ENCODE results near the gene PIGW.
A peak's percentile ranks its signal among the peaks of the same experiment; 100 is the strongest.

PIGW gene

DNA sequence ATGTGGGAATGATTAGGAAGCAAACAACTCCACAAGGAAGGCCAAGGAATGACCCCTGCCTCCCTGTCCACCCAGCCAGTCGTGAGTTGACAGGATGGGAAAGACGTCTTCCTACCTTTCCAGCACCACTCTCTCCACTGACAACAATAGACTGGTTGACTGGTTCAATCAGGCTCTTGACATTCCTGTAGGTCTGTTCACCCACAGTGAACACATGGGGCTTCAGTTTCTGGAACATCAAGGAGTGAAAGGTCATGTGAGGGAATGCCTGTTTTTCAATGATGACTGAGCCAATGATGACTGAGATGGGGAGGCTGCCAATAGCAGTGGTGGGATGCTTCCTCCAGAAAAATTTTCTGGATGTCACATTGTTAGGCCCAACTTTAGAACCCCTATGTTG, 9.7 kb upstream of the PIGW start:
- Histone ChIP-seq H3K4me1 (ENCODE audit: control insufficient read depth in 1 of 2, insufficient read depth in 2 of 2, low read length in 2 of 2) (no peaks in the 10 kb centered on the region), H3K4me3 (ENCODE audit: low read depth in 1 of 2, low read length in 2 of 2) (no peak overlapping the region), H3K9ac (ENCODE audit: low read depth in 1 of 2, low read length in 2 of 2) (no peak overlapping the region), H3K27me3 (ENCODE audit: control insufficient read depth in 1 of 2, insufficient read depth in 2 of 2, low read length in 2 of 2) (no peaks in the 10 kb centered on the region), H3K9me3 (ENCODE audit: control insufficient read depth in 1 of 2, low read length in 2 of 2) (no peaks in the 10 kb centered on the region), H3K36me3 (ENCODE audit: control insufficient read depth in 1 of 2, insufficient read depth in 2 of 2, low read length in 2 of 2) (peaks cover 31 to 60% of the 10 kb centered on the region in 2 donors), H3K27ac (ENCODE audit: low read depth, low read length) (no peak overlapping the region)

DNA sequence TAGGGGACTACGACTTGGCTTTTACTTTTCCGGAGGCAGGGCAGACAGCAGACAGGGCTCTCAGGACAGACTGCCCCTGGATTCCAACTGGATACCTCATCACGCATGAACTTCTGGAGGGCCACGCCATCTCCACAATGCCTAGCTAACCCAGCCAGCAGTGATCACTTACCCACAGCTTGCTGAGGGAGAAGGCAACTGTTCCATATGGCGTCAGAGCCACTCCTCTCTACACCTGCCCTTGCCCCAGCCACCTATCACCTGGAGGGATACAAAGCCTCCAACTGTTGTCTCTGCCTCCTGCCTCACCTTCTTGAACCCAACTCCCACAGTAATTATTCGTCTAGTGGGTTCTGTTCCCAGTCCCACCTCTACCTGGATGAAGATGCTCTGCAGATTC, 8.9 kb upstream of the PIGW start:
- no peaks in the 10 kb centered on the region for H3K27me3 ChIP-seq (ENCODE audit: control insufficient read depth in 1 of 2, insufficient read depth in 2 of 2, low read length in 2 of 2)
- H3K9me3 ChIP-seq (ENCODE audit: control insufficient read depth in 1 of 2, low read length in 2 of 2): no peaks in the 10 kb centered on the region
- H3K4me1 ChIP-seq (ENCODE audit: control insufficient read depth in 1 of 2, insufficient read depth in 2 of 2, low read length in 2 of 2): no peaks in the 10 kb centered on the region
- no peak overlapping the region for H3K4me3 ChIP-seq (ENCODE audit: low read depth in 1 of 2, low read length in 2 of 2)
- H3K36me3 ChIP-seq (ENCODE audit: control insufficient read depth in 1 of 2, insufficient read depth in 2 of 2, low read length in 2 of 2): peaks cover 31 to 54% of the 10 kb centered on the region in 2 donors
- no peak overlapping the region for H3K9ac ChIP-seq (ENCODE audit: low read depth in 1 of 2, low read length in 2 of 2)
- no peak overlapping the region for H3K27ac ChIP-seq (ENCODE audit: low read depth, low read length)

DNA sequence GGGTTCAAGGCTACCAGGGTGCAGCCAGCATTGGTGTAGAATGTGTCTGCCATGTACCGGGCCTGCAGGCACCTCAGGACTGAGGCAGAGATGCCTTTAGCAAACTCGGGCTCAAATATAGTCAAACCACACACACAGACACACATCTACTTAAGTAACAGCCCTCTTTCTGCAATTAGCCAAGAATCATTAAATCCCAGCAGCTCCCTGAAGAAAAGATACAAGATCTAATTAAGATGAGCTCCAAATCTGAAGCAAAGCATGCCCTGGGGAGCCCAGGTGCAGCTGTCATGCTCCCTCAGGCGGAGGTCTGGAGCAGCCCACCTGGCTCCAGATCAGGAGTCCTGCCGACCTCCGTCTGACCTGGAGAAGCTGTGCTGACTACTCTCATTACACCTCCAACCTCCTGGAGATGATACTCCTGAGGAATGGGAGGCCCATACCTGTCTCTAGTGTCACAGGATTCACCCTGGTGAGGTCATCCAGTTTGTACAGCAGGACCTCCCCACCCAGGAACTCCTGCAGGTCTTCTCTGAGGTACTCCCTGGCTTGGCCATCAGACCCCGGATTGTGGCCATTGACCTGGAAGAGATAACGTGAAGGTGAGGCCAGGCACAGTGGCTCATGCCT, 7.1 kb upstream of the PIGW start:
- H3K4me1 ChIP-seq (ENCODE audit: control insufficient read depth in 1 of 2, insufficient read depth in 2 of 2, low read length in 2 of 2): no peaks in the 10 kb centered on the region
- H3K9ac ChIP-seq (ENCODE audit: low read depth in 1 of 2, low read length in 2 of 2): no peak overlapping the region
- no peaks in the 10 kb centered on the region for H3K9me3 ChIP-seq (ENCODE audit: control insufficient read depth in 1 of 2, low read length in 2 of 2)
- H3K36me3 ChIP-seq (ENCODE audit: control insufficient read depth in 1 of 2, insufficient read depth in 2 of 2, low read length in 2 of 2): peaks cover 38 to 67% of the 10 kb centered on the region in 2 donors
- no peak overlapping the region for H3K27ac ChIP-seq (ENCODE audit: low read depth, low read length)
- H3K4me3 ChIP-seq (ENCODE audit: low read depth in 1 of 2, low read length in 2 of 2): no peak overlapping the region
- H3K27me3 ChIP-seq (ENCODE audit: control insufficient read depth in 1 of 2, insufficient read depth in 2 of 2, low read length in 2 of 2): no peaks in the 10 kb centered on the region

DNA sequence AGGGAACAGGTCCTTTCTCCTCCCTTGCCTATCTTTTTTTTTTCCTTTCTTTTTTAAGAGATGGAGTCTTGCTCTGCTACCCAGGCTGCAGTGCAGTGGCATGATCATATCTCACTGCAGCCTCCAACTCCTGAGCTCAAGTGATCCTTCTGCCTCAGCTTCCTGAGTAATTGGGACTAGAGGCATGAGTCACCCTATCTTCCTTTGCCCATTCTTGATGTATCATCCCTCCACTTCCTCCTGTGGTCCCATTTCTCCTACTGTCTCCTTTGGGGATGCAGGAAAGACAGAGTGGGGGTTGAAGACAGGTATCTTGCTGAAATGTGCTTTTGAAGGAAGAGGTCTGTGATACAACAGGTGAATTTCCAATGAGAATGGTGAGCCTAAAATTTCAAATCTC, 5.7 kb upstream of the PIGW start:
- Histone ChIP-seq H3K27ac (ENCODE audit: low read depth, low read length) (no peak overlapping the region), H3K27me3 (ENCODE audit: control insufficient read depth in 1 of 2, insufficient read depth in 2 of 2, low read length in 2 of 2) (no peaks in the 10 kb centered on the region), H3K4me1 (ENCODE audit: control insufficient read depth in 1 of 2, insufficient read depth in 2 of 2, low read length in 2 of 2) (peaks cover 0 to 9% of the 10 kb centered on the region in 2 donors), H3K36me3 (ENCODE audit: control insufficient read depth in 1 of 2, insufficient read depth in 2 of 2, low read length in 2 of 2) (peaks cover 41 to 67% of the 10 kb centered on the region in 2 donors), H3K9ac (ENCODE audit: low read depth in 1 of 2, low read length in 2 of 2) (no peak overlapping the region), H3K9me3 (ENCODE audit: control insufficient read depth in 1 of 2, low read length in 2 of 2) (no peaks in the 10 kb centered on the region), H3K4me3 (ENCODE audit: low read depth in 1 of 2, low read length in 2 of 2) (no peak overlapping the region)

DNA sequence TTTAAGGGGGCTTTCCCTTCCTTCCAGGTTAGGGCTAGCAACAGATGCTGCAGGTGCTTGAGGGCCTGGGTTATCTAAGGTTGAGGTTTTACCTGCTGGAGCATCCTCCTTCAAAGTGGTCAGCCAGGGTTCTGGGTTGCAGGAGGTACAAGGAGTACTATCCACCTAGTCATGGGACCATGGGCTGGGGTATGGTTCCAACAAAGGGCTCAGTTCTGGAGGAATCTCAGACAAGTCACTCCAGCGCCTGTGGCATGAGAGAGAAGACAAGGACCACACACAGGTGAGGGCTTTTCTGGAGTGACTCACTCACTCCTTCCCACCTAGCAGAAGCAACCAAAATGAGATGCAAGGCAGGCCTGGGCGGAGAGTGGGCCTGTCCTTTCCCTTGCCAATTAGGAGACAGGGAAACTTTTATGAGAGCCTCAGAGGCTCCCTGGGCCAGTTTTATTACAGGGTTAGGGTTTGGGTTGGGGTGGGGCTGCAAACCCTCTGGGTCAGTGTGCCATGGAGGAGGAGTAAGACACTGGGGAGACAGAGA, 2.3 kb upstream of the PIGW start:
- Histone ChIP-seq H3K9me3 (ENCODE audit: control insufficient read depth in 1 of 2, low read length in 2 of 2) (no peaks in the 10 kb centered on the region), H3K4me3 (ENCODE audit: low read depth in 1 of 2, low read length in 2 of 2) (no peak overlapping the region), H3K36me3 (ENCODE audit: control insufficient read depth in 1 of 2, insufficient read depth in 2 of 2, low read length in 2 of 2) (peaks cover 20 to 43% of the 10 kb centered on the region in 2 donors), H3K27me3 (ENCODE audit: control insufficient read depth in 1 of 2, insufficient read depth in 2 of 2, low read length in 2 of 2) (no peaks in the 10 kb centered on the region), H3K27ac (ENCODE audit: low read depth, low read length) (no peak overlapping the region), H3K9ac (ENCODE audit: low read depth in 1 of 2, low read length in 2 of 2) (no peak overlapping the region), H3K4me1 (ENCODE audit: control insufficient read depth in 1 of 2, insufficient read depth in 2 of 2, low read length in 2 of 2) (peaks cover 5 to 15% of the 10 kb centered on the region in 2 donors)

DNA sequence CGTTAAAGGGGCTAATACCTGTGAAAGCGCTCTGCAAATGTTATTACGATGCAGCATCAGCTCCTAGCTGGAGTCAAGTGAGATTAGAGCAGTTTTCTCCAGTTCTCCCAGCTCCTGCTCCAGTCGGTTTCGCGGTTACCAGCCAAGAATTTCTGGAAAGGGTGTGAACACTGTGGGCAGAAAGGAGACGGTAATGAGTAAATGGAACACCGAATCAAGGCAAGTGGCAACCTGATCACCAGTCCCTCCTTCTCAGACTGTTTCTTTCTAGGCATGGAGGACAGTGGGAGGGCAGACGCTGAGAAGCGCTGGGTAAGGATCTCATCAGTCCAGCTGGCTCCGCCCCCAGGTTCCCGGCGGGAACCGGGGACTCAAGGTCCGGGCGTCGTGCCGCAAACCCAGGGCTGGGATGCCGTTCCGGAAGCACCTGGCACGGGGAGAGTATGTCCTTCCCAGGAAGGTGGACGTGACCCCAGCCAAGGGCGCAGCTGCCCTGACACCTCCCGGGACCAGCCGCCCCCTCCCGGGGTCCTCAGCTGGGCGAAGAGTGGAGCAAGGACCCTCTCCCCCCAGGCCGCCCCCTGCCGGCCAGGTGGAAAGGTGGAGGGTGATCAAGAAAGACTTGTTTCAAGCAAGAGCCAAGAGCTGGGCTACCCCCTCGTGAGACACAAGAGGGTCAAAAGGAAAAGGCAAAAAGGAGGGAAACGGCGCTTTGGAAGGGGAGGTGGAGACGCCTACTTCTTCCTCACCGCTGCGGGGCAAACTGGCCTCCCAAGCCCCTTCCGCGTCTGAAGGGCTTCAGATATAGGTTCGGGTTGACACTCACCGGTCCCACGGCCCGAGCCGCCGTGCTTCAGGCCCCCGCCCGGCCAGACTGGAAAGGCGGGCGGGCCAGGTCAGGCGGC, 600 bp upstream of the PIGW start:
- Histone ChIP-seq H3K27me3 (ENCODE audit: control insufficient read depth in 1 of 2, insufficient read depth in 2 of 2, low read length in 2 of 2) (no peaks in the 10 kb centered on the region), H3K9me3 (ENCODE audit: control insufficient read depth in 1 of 2, low read length in 2 of 2) (no peaks in the 10 kb centered on the region), H3K9ac (ENCODE audit: low read depth in 1 of 2, low read length in 2 of 2) (peak overlapping the region; percentile 89 to 96), H3K4me3 (ENCODE audit: low read depth in 1 of 2, low read length in 2 of 2) (peak overlapping the region; percentile 85 to 98), H3K27ac (ENCODE audit: low read depth, low read length) (peak overlapping the region; percentile 97), H3K4me1 (ENCODE audit: control insufficient read depth in 1 of 2, insufficient read depth in 2 of 2, low read length in 2 of 2) (peaks cover 5 to 15% of the 10 kb centered on the region in 2 donors), H3K36me3 (ENCODE audit: control insufficient read depth in 1 of 2, insufficient read depth in 2 of 2, low read length in 2 of 2) (peaks cover 16 to 34% of the 10 kb centered on the region in 2 donors)

DNA sequence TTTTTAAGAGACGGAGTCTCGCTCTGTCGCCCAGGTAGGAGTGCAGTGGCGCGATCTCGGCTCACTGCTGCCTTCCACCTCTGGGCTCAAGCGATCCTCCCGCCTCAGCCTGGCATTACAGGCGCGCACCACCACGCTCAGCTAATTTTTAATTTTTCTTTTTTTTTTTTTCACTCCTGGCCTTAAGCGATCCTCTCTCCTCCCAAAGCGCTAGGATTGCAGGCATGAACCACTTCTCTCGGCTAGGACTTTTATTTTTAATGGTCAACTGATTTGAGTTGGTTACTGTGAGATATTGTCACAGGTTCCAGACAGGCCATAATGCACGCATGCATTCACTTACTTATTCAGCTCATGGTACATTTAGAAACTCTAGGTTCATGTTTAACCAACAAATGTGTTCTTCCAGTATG, 888 bp downstream of the PIGW start:
- H3K4me3 ChIP-seq (ENCODE audit: low read depth in 1 of 2, low read length in 2 of 2): peak overlapping the region; percentile 85 to 98
- H3K36me3 ChIP-seq (ENCODE audit: control insufficient read depth in 1 of 2, insufficient read depth in 2 of 2, low read length in 2 of 2): peaks cover 16 to 30% of the 10 kb centered on the region in 2 donors
- no peaks in the 10 kb centered on the region for H3K27me3 ChIP-seq (ENCODE audit: control insufficient read depth in 1 of 2, insufficient read depth in 2 of 2, low read length in 2 of 2)
- no peak overlapping the region for H3K27ac ChIP-seq (ENCODE audit: low read depth, low read length)
- H3K9ac ChIP-seq (ENCODE audit: low read depth in 1 of 2, low read length in 2 of 2): peak overlapping the region; percentile 89 to 96
- H3K4me1 ChIP-seq (ENCODE audit: control insufficient read depth in 1 of 2, insufficient read depth in 2 of 2, low read length in 2 of 2): peaks cover 5 to 15% of the 10 kb centered on the region in 2 donors
- no peaks in the 10 kb centered on the region for H3K9me3 ChIP-seq (ENCODE audit: control insufficient read depth in 1 of 2, low read length in 2 of 2)

DNA sequence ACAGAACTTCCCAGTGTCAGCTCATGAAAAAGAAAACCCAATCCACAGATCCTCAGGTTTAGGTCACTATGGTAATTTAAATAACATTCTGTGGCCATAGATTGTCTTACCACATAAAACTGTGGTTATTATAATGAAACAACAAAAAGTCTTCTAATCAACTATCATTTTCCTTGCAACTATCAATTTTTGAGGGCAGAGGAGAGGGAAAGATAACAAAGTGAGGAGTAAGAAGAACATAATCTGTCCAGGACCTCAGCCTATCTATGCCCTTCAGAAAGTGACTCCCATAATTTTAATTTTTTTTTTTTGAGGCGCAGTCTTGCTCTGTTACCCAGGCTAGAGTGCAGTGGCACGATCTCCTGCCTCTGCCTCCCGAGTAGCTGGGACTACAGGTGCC, 5.9 kb downstream of the PIGW start:
- Histone ChIP-seq H3K27me3 (ENCODE audit: control insufficient read depth in 1 of 2, insufficient read depth in 2 of 2, low read length in 2 of 2) (no peaks in the 10 kb centered on the region), H3K4me1 (ENCODE audit: control insufficient read depth in 1 of 2, insufficient read depth in 2 of 2, low read length in 2 of 2) (peaks cover 12 to 17% of the 10 kb centered on the region in 2 donors), H3K27ac (ENCODE audit: low read depth, low read length) (no peak overlapping the region), H3K36me3 (ENCODE audit: control insufficient read depth in 1 of 2, insufficient read depth in 2 of 2, low read length in 2 of 2) (peaks cover 4 to 6% of the 10 kb centered on the region in 2 donors), H3K4me3 (ENCODE audit: low read depth in 1 of 2, low read length in 2 of 2) (no peak overlapping the region), H3K9me3 (ENCODE audit: control insufficient read depth in 1 of 2, low read length in 2 of 2) (no peaks in the 10 kb centered on the region), H3K9ac (ENCODE audit: low read depth in 1 of 2, low read length in 2 of 2) (no peak overlapping the region)

DNA sequence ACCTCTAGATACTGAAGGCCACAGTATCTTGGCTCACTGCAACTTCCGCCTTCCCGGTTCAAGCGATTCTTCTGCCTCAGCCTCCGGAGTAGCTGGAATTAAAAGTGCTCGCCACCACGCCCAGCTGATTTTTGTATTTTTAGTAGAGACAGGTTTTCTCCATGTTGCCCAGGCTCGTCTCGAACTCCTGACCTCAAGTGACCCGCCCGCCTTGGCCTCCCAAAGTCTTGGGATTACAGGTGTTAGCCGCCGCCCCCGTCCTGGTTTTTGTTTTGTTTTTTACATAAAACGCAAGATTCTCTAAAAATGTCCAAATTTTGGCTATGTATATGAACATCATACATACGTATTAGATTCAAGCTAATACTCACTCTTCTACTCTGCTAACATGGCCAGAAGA, 8.0 kb downstream of the PIGW start:
- H3K4me1 ChIP-seq (ENCODE audit: control insufficient read depth in 1 of 2, insufficient read depth in 2 of 2, low read length in 2 of 2): peaks cover 25 to 32% of the 10 kb centered on the region in 2 donors
- H3K9ac ChIP-seq (ENCODE audit: low read depth in 1 of 2, low read length in 2 of 2): no peak overlapping the region
- peaks cover 0 to 7% of the 10 kb centered on the region in 2 donors for H3K36me3 ChIP-seq (ENCODE audit: control insufficient read depth in 1 of 2, insufficient read depth in 2 of 2, low read length in 2 of 2)
- H3K4me3 ChIP-seq (ENCODE audit: low read depth in 1 of 2, low read length in 2 of 2): no peak overlapping the region
- no peaks in the 10 kb centered on the region for H3K9me3 ChIP-seq (ENCODE audit: control insufficient read depth in 1 of 2, low read length in 2 of 2)
- H3K27me3 ChIP-seq (ENCODE audit: control insufficient read depth in 1 of 2, insufficient read depth in 2 of 2, low read length in 2 of 2): no peaks in the 10 kb centered on the region
- no peak overlapping the region for H3K27ac ChIP-seq (ENCODE audit: low read depth, low read length)

DNA sequence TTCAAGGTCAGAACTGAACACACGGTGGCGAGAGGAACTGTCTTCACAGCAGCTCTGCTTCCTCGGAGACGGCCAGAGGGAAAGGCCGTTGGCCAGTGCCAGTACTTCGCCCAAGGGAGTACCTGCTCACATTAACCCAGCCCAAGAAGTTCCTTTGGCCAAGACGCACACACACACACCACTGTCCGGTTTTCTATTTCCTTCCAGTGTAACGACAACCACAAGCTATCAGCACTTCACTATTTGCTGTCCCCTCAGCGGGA, 9.2 kb downstream of the PIGW start:
- H3K36me3 ChIP-seq (ENCODE audit: control insufficient read depth in 1 of 2, insufficient read depth in 2 of 2, low read length in 2 of 2): peaks cover 0 to 5% of the 10 kb centered on the region in 2 donors
- peak overlapping the region; percentile 100 for H3K9ac ChIP-seq (ENCODE audit: low read depth in 1 of 2, low read length in 2 of 2)
- peak overlapping the region; percentile 100 for H3K27ac ChIP-seq (ENCODE audit: low read depth, low read length)
- H3K4me3 ChIP-seq (ENCODE audit: low read depth in 1 of 2, low read length in 2 of 2): peak overlapping the region; percentile 98
- no peaks in the 10 kb centered on the region for H3K27me3 ChIP-seq (ENCODE audit: control insufficient read depth in 1 of 2, insufficient read depth in 2 of 2, low read length in 2 of 2)
- H3K4me1 ChIP-seq (ENCODE audit: control insufficient read depth in 1 of 2, insufficient read depth in 2 of 2, low read length in 2 of 2): peaks cover 27 to 37% of the 10 kb centered on the region in 2 donors
- no peaks in the 10 kb centered on the region for H3K9me3 ChIP-seq (ENCODE audit: control insufficient read depth in 1 of 2, low read length in 2 of 2)
